B cell (primary cell): Measurements from ENCODE around the gene RRAS2. TPM values are rescaled to one million over a fixed set of nuclear protein-coding genes. Genes with fewer than 3 reads are reported as not detected.

Source experiments
- ATAC-seq: fragments of 200-7000 bp; cut with Tn5 transposase; one replicate; pipeline ENCODE4 v1.10.0; 2021; ENCODE audit warnings: low read depth, mild to moderate bottlenecking, moderate number of reproducible peaks, moderate library complexity
- CTCF ChIA-PET: fragments of 350-600 bp; sonication (Branson Sonifier 250); formaldehyde crosslinking; loops from one replicate; lab custom pipeline; 2021; ENCODE audit warnings: antibody characterized with exemption, inconsistent platforms; lab: Charles Lee
- POLR2A ChIA-PET: fragments of 350-600 bp; sonication (Branson Sonifier 250); formaldehyde crosslinking; loops from one replicate; lab custom pipeline; 2021; ENCODE audit warnings: antibody characterized with exemption; lab: Charles Lee
- DNase-seq: peaks from one replicate; pipeline ENCODE4 v3.0.0; 2013
- H2AFZ ChIP-seq: 2 replicates; pipeline ENCODE4 v1.6.1; 2012; ENCODE audit warnings: mild to moderate bottlenecking, low read depth, low read length; ENCODE audit not compliant: insufficient read depth, poor library complexity, severe bottlenecking
- H3K27ac ChIP-seq, 2 donors: 1 replicate in 1 of 2; 2 replicates in 1 of 2; pipeline ENCODE4 v1.5.1; 2012 to 2013; ENCODE audit warnings: low read length in 2 of 2, mild to moderate bottlenecking in 2 of 2, moderate library complexity in 1 of 2
- H3K27me3 ChIP-seq, 4 experiments: fragments of 200-600 bp in 1 of 4; sonication (generic) in 1 of 4; replicated peaks in 1 of 4; 1 replicate in 2 of 4; 2 replicates in 2 of 4; pipeline versions ENCODE4 v1.6.1 to v1.7.0; 2013 to 2016; ENCODE audit warnings: low read length in 3 of 4, mild to moderate bottlenecking in 2 of 4, mixed read lengths in 1 of 4, moderate library complexity in 1 of 4; ENCODE audit not compliant: insufficient read depth in 4 of 4, control insufficient read depth in 3 of 4; ENCODE audit errors: control extremely low read depth in 1 of 4
- H3K36me3 ChIP-seq, 2 experiments: replicated peaks in 1 of 2; 1 replicate in 1 of 2; 2 replicates in 1 of 2; pipeline versions ENCODE4 v1.6.1 to v1.7.1; 2013; ENCODE audit warnings: low read length in 1 of 2; ENCODE audit not compliant: insufficient read depth in 2 of 2, control insufficient read depth in 1 of 2; ENCODE audit errors: control extremely low read depth in 1 of 2, extremely low read depth in 1 of 2
- H3K4me1 ChIP-seq, 2 donors: fragments of 200-600 bp in 1 of 2; sonication (generic) in 1 of 2; 1 replicate in 1 of 2; 2 replicates in 1 of 2; pipeline versions ENCODE4 v1.5.1 to v1.6.1; 2013 to 2017; ENCODE audit warnings: low read length in 2 of 2; ENCODE audit not compliant: control insufficient read depth in 2 of 2, insufficient read depth in 2 of 2
- H3K4me2 ChIP-seq: replicated peaks from 2 replicates; pipeline ENCODE3; 2012; ENCODE audit warnings: mild to moderate bottlenecking, low read depth, low read length; ENCODE audit not compliant: poor library complexity, severe bottlenecking
- H3K4me3 ChIP-seq, 5 experiments: fragments of 200-600 bp in 1 of 5; sonication (generic) in 1 of 5; 1 replicate in 3 of 5; 2 replicates in 2 of 5; pipeline versions ENCODE4 v1.5.1 to v1.7.0; 2011 to 2016; ENCODE audit warnings: low read length in 4 of 5, mild to moderate bottlenecking in 4 of 5, low read depth in 2 of 5, control low read depth in 1 of 5, moderate library complexity in 1 of 5; ENCODE audit not compliant: insufficient read depth in 1 of 5; ENCODE audit errors: control extremely low read depth in 1 of 5, extremely low read depth in 1 of 5
- H3K79me2 ChIP-seq: fragments of 200-600 bp; sonication (generic); one replicate; pipeline ENCODE4 v1.6.0; 2016; ENCODE audit warnings: low read length; ENCODE audit not compliant: control insufficient read depth, insufficient read depth
- H3K9ac ChIP-seq: fragments of 200-600 bp; sonication (generic); 2 replicates; pipeline ENCODE4 v1.6.1; 2017; ENCODE audit warnings: mild to moderate bottlenecking, low read length, moderate library complexity
- H3K9me3 ChIP-seq, 3 donors: one replicate each; pipeline versions ENCODE4 v1.6.1 to v1.7.1; 2013; ENCODE audit warnings: low read length in 2 of 3; ENCODE audit not compliant: control insufficient read depth in 2 of 3, insufficient read depth in 1 of 3; ENCODE audit errors: control extremely low read depth in 1 of 3
- H4K20me1 ChIP-seq: 2 replicates; pipeline ENCODE4 v1.6.0; 2012; ENCODE audit warnings: mild to moderate bottlenecking, low read length; ENCODE audit not compliant: insufficient read depth, control insufficient read depth, poor library complexity, severe bottlenecking
- H3K27ac Mint-ChIP-seq: one replicate; pipeline ENCODE4 v1.8.0; 2021; ENCODE audit warnings: mixed read lengths
- H3K27me3 Mint-ChIP-seq: one replicate; pipeline ENCODE4 v1.8.0; 2021; ENCODE audit warnings: mixed read lengths
- H3K4me1 Mint-ChIP-seq: one replicate; pipeline ENCODE4 v1.8.0; 2021; ENCODE audit warnings: mixed read lengths
- H3K4me3 Mint-ChIP-seq: one replicate; pipeline ENCODE4 v1.8.0; 2021; ENCODE audit warnings: mixed read lengths
- H3K9me3 Mint-ChIP-seq: one replicate; pipeline ENCODE4 v1.8.0; 2022; ENCODE audit warnings: mixed read lengths; ENCODE audit not compliant: insufficient read depth
- CTCF ChIP-seq: fragments of 200-600 bp; IDR thresholded peaks from one replicate; pipeline ENCODE4 v1.8.0; 2022; ENCODE audit warnings: antibody characterized with exemption, mild to moderate bottlenecking
- EZH2 ChIP-seq: IDR thresholded peaks from 2 replicates; pipeline ENCODE4 v1.6.1; 2012; ENCODE audit warnings: borderline replicate concordance, low read depth, mild to moderate bottlenecking, moderate library complexity, low read length; ENCODE audit not compliant: insufficient read depth, poor library complexity, severe bottlenecking
- WGBS: methylation state at CpG from one replicate; pipeline ENCODE4 v1.1.5; 2013; ENCODE audit warnings: missing lambda C conversion rate; ENCODE audit not compliant: insufficient coverage; 5-methylcytosine and 5-hydroxymethylcytosine counted together
- intact Hi-C: fragments of 100-400 bp; cut with micrococcal nuclease; formaldehyde crosslinking; loops from one replicate; pipeline ENCODE4 v1.10.0; 2022
- polyA plus RNA-seq: library from polyadenylated mRNA; depleted of rRNA; stranded (reverse); fragments of >200 nt; gene quantifications from 2 replicates; pipeline ENCODE4 v1.2.3, GENCODE V29; 2012
- total RNA-seq, 2 donors: library from RNA; stranded (reverse); fragments of 120-200 nt in 1 of 2; gene quantifications; 1 replicate in 1 of 2; 2 replicates in 1 of 2; pipeline versions ENCODE4 v1.2.3 to v1.2.4, GENCODE V29; 2013 to 2022

Gene RRAS2
- total and polyA plus RNA-seq, 2 donors (not counting 1 experiment from before 2014, with no cell fraction given): 31.8 to 72.4 TPM

- intact Hi-C loops: loop anchor here (2.0 kb wide), 1 partner anchor 16 kb away; the partner anchor contains the start of gene RRAS2
- no peak for DNase-seq
- H3K27me3 ChIP-seq: no peaks in the 10 kb centered on the region
- H3K9me3 ChIP-seq: peaks cover 4 to 20% (median 12%) of the 10 kb centered on the region in 3 donors
- peak; percentile 31 for ATAC-seq
- H3K27me3 Mint-ChIP-seq: no peaks in the 10 kb centered on the region
- peak overlapping the region; percentile 20 for H3K27ac Mint-ChIP-seq
- H3K9ac ChIP-seq: no peak overlapping the region
- peaks cover 99% of the 10 kb centered on the region for H3K79me2 ChIP-seq
- ChIA-PET CTCF (interaction anchor here (1.1 to 2.3 kb wide), 5 partner anchors 9 to 76 kb away, joined by 3 to 7 read pairs (median 3); no protein-coding TSS in a partner anchor), POLR2A (interaction anchor here (0.6 to 0.9 kb wide), 2 partner anchors 15 to 104 kb away, joined by 4 to 5 read pairs; no protein-coding TSS in a partner anchor)
- H3K4me1 ChIP-seq: peaks cover 50 to 68% of the 10 kb centered on the region in 2 donors
- peaks cover 2 to 4% of the 10 kb centered on the region in 2 experiments for H3K36me3 ChIP-seq
- no peak for TF ChIP-seq EZH2
- TF ChIP-seq CTCF: no peak
- no peak overlapping the region for H3K4me3 ChIP-seq
- peak overlapping the region; percentile 7 for H3K4me2 ChIP-seq
- no peak overlapping the region for H3K4me3 Mint-ChIP-seq
- peaks cover 4% of the 10 kb centered on the region for H4K20me1 ChIP-seq
- no CpG with 5 or more reads among the region's 1 CpG for WGBS
- peaks cover 68% of the 10 kb centered on the region for H3K4me1 Mint-ChIP-seq
- H3K9me3 Mint-ChIP-seq: no peaks in the 10 kb centered on the region
- H2AFZ ChIP-seq: no peak overlapping the region
- peak overlapping the region in 1 of 2 donors; percentile 76 for H3K27ac ChIP-seq
These were observed 16.1 kb downstream of the RRAS2 start for GRCh38 chr11:14342906-14343305.

- intact Hi-C loops: loop anchor here (2.0 kb wide), 1 partner anchor 17 kb away; the partner anchor contains the start of gene RRAS2
- CTCF ChIA-PET: interaction anchor here (0.7 to 2.3 kb wide), 7 partner anchors 10 to 113 kb away, joined by 3 to 7 read pairs (median 3); no protein-coding TSS in a partner anchor
- DNase-seq (no peak), ATAC-seq (no peak)
- POLR2A ChIA-PET: interaction anchor here (0.6 kb wide), 1 partner anchor 11 kb away, joined by 3 read pairs; no protein-coding TSS in a partner anchor
- TF ChIP-seq EZH2: no peak
- TF ChIP-seq CTCF: no peak
- Histone ChIP-seq H3K27me3 (no peaks in the 10 kb centered on the region), H3K9ac (no peak overlapping the region), H2AFZ (no peak overlapping the region), H3K4me2 (peak overlapping the region; percentile 21), H3K4me1 (peaks cover 49 to 71% of the 10 kb centered on the region in 2 donors), H3K27ac (peak overlapping the region in 1 of 2 donors; percentile 76), H3K79me2 (peaks cover 99% of the 10 kb centered on the region), H4K20me1 (peaks cover 4% of the 10 kb centered on the region), H3K9me3 (peaks cover 6 to 15% (median 15%) of the 10 kb centered on the region in 3 donors), H3K4me3 (no peak overlapping the region), H3K36me3 (peaks cover 2 to 4% of the 10 kb centered on the region in 2 experiments)
- WGBS: no CpG with 5 or more reads among the region's 3 CpGs
- Mint-ChIP-seq H3K27me3 (no peaks in the 10 kb centered on the region), H3K4me3 (peak overlapping the region; percentile 46), H3K4me1 (peaks cover 69% of the 10 kb centered on the region), H3K27ac (peak overlapping the region; percentile 62), H3K9me3 (peaks cover 3% of the 10 kb centered on the region)
These were observed 17.0 kb downstream of the RRAS2 start for GRCh38 chr11:14341968-14342367.
